Measurements from ENCODE around the gene GSPT2.
"Not testable (repeated sequence)": the region's sequence is repeated elsewhere in the genome, so short reads cannot be mapped to it uniquely, and the experiment has no call there.

The GSPT2 gene

GRCh38 chrX:51743179-51743957 is at the start of gene GSPT2:
TSS of gene GSPT2 (plus strand) at chrX:51743442. CDS start at chrX:51743627, 185 bp downstream.
- peak; percentile 84 for DNase-seq

DNA sequence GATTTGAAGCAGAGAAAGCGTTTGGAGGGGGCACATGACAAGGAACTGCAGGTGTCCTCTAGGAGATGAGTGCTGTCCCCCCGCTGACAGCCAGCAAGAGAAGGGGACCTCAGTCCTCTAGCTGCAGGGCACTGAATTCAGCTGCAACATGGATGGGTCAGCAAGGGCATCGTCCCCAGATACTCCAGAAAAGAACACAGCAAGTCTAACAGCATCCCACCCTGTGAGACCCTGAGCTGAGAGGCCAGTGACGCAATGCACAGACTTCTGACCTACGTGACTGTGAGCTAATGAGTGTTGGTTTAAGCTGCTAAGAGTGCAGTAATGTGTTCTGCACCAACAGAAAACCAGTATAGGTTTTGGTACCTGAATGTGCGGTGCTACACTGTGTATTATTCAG is 49.0 kb upstream of the GSPT2 start:
- DNase-seq = no peak

GRCh38 chrX:51697397-51697796 is 45.8 kb upstream of the GSPT2 start:
- DNase-seq = no peak

DNA sequence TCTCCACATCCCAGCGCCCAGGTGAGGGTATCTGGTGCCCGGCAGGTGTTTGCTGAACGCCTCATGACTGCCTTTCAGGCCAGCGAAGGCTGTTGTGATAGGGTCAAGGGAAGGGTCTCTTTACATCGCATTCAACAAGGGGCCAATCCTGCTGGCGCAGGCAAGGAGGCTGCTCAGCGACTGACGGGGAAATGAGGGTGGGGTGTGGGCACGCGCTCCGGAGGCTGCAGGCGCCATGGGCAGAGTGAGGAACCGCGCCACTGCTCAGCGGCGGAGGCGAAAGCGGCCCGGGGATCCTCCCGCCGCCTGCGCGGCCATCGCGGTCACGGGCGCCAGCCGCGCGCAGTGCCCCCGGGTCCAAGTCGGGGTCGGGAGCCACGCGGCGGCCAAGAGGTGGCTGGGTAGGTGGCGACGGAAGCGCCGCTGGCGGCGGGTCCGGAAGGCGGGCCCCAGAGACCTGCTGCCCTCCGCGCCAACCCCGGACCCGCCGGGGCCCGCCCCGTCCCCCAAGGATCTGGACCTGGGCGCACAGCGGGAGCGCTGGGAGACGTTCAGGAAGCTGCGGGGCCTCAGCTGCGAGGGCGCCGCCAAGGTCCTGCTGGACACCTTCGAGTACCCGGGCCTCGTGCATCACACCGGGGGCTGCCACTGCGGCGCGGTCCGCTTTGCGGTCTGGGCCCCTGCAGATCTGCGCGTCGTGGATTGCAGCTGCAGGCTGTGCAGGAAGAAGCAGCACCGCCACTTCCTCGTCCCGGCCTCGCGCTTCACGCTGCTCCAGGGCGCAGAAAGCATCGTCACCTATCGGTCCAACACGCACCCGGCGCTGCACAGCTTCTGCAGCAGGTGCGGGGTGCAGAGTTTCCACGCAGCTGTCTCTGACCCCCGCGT is 32.7 kb upstream of the GSPT2 start, which contains the start of gene CENPVL1:
Gene CENPVL1 (plus strand): TSS at position 236 of the 888 bp plus-strand sequence. CDS start 0 bp downstream, at position 236.
- DNase-seq = not testable (repeated sequence)

- DNase-seq = not testable (repeated sequence)
These were observed 30.1 kb upstream of the GSPT2 start for GRCh38 chrX:51712943-51713647.

DNA sequence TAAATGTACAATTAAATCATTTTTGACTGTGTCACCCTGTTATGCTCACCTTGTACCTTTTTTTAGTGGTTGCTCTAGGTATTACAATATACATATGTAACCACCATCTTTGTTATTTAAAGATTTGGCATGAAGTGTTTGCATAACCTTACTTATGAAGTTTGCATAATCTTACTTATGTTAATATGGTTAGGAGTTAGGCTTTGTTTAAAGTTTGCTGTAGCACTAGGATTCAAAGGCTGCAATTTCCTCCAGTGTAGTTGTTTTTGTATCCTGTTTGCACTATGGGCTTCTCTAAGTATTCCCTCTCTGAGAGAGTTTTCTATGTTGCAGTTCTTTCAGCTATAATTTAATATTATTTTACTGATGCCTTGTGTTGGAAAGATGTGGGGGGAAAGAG is 15.0 kb upstream of the GSPT2 start:
- no peak for DNase-seq

DNA sequence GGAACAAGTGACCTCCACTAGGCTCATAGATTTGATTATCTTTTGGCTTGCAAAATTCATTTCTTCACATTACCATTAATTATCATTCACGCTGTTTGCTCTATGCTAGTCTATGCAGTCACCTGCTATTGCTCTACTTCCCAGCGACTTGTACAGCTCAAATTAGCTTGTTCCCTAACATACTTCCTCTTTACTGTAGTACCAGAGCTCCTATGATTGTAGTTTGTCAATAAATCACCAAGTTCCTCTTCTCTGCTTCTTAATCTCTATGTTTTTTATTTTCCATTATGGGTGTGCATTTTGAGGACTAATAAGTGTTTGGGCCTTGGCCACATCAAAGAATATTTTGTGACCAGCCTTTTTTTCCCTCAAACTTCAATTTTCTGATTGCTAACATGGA is 6.2 kb upstream of the GSPT2 start:
- no peak for DNase-seq

- no peak for DNase-seq
These were observed 656 bp upstream of the GSPT2 start for GRCh38 chrX:51742586-51742985.

DNA sequence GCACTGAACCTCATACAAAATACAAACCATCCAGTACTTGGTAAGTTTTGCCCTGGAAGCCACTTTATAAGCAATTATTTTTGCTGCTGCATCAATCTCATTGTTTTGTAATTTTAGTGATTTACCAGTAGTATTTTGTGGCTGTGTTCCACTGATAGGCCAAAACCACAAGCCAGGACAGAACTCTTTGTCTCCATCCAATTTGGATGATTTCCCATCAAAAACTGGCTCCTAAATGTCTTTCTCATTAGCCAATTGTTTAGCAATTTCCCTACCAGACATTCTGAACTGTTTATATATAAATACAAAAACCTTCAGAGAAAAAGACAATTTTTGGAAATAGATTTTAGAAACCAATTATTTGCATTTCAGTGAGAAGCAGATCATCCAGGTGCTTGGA is 4.4 kb downstream of the GSPT2 start:
- no peak for DNase-seq

GRCh38 chrX:51759055-51759839 is 16.0 kb downstream of the GSPT2 start:
- DNase-seq = no peak

GRCh38 chrX:51760657-51761056 is 17.4 kb downstream of the GSPT2 start:
- no peak for DNase-seq

DNA sequence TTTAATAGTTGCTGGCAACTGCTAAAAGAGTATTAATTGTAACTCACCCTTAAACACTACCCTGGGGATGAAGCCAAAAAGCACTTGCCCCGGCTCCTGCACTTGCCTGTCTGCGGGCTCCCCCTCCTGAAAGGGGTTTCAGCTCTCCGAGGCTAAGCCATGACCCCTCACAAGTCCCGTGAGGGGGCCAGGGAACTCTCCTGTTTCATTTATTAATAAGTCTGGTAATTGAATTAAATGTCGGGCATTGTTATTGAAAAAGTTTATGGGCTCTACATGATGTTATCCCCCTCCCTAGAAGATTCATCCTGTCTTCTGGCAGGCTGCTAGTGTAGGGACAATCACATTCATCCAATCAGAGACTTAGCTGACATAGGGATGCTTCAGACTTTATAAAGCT is 23.3 kb downstream of the GSPT2 start:
- no peak for DNase-seq

- DNase-seq = no peak
These were observed 33.6 kb downstream of the GSPT2 start for GRCh38 chrX:51776851-51777250.

GRCh38 chrX:51779306-51779705 is 36.1 kb downstream of the GSPT2 start:
- DNase-seq = no peak

DNA sequence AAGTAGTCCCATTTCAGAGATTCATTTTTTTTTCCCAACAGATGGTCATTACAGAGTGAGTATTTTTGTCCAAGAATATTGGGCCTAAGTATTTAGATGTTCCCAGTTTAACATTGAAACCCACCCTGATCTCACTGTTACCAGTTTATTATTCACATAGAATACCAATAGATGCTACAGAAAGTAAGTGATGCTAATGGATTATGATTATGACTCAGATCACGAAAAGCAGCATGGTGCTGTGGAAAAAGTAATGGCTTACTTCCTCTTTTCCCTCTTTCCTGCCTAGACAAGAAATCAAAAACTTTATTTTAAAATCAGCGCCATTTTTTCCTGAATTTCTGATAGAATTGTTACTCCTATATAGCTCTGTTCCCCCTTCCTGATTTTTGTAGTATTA is 51.9 kb downstream of the GSPT2 start:
- no peak for DNase-seq
